Stimulated activated CD4-positive, alpha-beta T cell treated with anti-CD3 and anti-CD28 coated beads, Interleukin-4, amount 100 ng/mL, for 4 hours (primary cell): Measurements from ENCODE around the gene CDK5R2.

ENCODE experiments used
- DNase-seq, 2 experiments: peaks; one replicate each; pipeline ENCODE4 v3.0.0-alpha.2; 2020

Gene CDK5R2

GRCh38 chr2:218990052-218990451, 30.6 kb downstream of the CDK5R2 start:
- no peak for DNase-seq

DNA sequence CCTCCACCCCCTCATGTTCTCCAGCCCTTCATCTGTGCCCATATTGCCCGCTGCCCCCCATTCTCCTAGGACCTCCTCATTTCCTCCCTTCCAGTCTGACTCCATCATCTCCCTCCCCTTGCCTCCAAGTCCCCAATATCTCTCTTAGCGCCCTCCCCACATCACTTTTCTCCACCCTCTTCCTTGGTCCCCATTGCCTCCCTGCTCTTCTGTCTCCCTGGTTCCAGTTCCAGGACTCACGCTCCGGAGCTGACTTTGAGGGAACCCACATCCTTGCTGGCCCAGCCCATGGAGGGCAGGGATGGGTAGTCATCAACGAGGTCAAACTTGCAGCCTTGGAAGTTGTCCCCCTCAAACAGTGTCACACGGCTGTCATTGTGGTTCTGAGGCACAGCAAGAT, 31.1 kb downstream of the CDK5R2 start:
- DNase-seq: no peak

DNA sequence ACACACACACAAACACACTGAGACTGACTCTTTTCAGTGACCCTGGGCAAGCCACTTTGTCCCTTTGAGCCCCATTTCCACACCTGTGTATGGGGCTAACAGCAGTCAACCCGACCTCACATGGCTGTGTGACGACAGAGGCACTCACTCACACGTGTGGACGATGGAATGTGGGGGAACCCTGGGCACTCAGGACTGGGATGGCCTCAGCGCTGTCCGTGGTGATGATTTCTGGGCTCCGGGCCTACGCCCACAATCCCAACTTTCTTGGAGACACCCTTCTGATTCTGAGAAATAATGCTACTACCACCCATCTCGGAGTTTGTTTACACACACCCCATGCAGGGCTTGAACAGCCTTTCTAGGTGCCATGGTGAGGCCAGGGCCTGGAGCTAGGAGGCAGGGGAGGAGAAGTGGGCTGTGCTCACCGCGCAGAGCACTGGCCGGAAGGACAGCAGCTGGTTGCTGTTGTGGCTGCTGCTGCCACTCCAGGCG, 32.3 kb downstream of the CDK5R2 start:
- DNase-seq: no peak

- no peak for DNase-seq
These were observed 32.7 kb downstream of the CDK5R2 start for GRCh38 chr2:218992196-218992595.

GRCh38 chr2:218992703-218993344, 33.4 kb downstream of the CDK5R2 start:
- no peak for DNase-seq

GRCh38 chr2:218993345-218994315, 34.2 kb downstream of the CDK5R2 start, which contains the start of gene CRYBA2:
TSS of gene CRYBA2 (minus strand) at chr2:218993422. CDS start at chr2:218993176, 246 bp downstream.
- DNase-seq: no peak

- no peak for DNase-seq
These were observed 36.1 kb downstream of the CDK5R2 start for GRCh38 chr2:218995561-218995960.

DNA sequence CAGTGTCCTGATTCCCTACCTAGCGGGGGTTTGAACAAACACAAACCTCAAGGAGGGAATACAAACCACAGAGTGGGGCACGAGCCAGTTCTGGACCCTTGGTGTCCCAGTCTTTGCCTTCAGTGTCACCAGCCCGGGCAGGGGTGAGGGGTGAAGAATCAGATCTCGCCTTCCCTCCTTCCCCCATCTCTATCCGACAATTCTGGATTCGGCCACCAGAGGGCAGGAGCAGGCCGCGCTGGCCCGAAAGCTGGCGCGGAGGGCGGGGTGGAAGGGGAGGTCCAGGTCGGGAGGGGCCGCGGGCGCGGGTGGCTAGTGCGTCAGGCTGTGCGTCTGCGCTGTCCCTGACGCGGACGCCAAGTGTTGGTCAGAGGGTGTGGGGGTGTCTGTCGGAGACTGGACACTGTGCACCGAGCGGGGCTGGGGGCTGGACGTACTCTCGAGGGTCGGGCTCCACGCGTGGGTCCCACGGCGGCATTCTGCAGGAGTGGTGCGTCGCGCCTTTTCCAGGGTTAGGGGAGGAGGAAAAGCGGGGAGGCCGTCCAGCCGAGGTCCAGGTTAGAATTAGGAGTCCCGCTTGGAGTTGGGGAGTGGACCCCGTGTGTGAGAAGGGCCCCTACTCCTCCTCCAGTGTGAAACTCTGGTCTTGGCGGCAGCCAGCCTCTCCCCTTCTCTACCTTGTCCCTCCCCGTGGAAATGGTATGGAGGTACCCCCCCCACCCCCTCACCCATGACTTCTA, 36.7 kb downstream of the CDK5R2 start:
- DNase-seq: peak; percentile 63 to 80

- DNase-seq: no peak
These were observed 37.5 kb downstream of the CDK5R2 start for GRCh38 chr2:218996937-218997336.

DNA sequence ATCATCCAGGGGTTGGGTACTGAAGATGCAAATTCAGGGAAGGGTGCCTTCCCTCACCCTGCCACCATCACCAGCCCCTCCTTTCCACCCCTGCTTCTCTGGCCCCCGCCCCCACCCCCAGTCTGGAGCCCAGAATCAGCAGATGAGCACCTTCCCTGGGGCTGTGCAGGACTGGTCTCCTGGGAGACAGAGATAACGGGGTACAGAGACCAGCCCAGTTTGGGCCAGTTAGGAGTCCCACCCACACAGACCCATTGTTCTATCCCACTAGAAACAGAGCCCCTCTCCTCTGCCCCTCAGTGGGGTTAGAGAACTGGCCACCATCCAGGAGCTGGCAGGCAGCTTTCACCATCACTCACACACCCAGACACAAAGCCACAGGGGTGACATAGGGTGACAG, 38.3 kb downstream of the CDK5R2 start:
- no peak for DNase-seq

GRCh38 chr2:218998414-218999002, 39.0 kb downstream of the CDK5R2 start:
- no peak for DNase-seq

DNA sequence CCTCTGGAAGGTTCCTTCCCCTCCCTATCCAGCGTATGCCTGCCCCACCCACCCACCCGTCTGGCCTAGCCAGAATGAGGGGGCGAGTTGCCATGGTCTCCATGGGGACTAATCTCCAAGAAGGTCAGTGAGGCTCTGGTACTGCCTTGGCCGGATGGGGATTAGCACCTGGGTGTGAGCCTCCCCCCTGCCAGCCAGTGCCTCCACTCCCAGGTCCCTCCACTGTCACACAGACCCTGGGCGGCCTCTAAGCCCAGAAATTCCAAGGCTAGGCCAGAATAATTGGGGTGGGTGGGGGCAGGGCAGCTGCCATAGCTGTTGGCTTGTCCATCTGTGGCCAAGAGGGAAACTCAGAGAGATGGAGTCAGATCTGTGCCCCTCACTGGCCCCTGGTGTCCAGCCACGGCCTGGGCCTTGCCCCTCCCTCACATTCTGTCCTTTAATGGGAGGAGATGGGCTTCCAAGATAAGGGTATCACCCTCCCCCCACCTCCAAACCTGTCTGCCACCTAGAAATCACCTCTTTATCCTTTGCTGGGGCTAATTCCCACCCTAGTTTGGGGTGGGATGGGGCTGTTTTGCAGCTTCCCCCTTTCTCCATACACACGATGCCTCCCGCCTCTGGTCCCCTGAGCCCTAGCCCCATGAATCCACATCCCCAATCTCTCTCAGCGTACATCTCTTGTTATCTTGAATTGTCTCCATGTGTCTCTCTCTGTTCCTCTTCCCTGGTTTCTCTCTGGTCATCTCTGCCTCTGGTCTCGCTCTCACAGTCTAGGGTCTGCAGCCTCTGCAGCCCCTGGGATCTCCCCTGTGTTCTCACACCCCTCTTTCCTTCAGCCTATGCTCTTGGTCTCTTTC, 39.8 kb downstream of the CDK5R2 start:
- DNase-seq: no peak

GRCh38 chr2:218999881-219000568, 40.6 kb downstream of the CDK5R2 start:
- DNase-seq: no peak

- no peak for DNase-seq
These were observed 41.1 kb downstream of the CDK5R2 start for GRCh38 chr2:219000569-219000960.

- DNase-seq: no peak
These were observed 41.7 kb downstream of the CDK5R2 start for GRCh38 chr2:219001100-219001576.

DNA sequence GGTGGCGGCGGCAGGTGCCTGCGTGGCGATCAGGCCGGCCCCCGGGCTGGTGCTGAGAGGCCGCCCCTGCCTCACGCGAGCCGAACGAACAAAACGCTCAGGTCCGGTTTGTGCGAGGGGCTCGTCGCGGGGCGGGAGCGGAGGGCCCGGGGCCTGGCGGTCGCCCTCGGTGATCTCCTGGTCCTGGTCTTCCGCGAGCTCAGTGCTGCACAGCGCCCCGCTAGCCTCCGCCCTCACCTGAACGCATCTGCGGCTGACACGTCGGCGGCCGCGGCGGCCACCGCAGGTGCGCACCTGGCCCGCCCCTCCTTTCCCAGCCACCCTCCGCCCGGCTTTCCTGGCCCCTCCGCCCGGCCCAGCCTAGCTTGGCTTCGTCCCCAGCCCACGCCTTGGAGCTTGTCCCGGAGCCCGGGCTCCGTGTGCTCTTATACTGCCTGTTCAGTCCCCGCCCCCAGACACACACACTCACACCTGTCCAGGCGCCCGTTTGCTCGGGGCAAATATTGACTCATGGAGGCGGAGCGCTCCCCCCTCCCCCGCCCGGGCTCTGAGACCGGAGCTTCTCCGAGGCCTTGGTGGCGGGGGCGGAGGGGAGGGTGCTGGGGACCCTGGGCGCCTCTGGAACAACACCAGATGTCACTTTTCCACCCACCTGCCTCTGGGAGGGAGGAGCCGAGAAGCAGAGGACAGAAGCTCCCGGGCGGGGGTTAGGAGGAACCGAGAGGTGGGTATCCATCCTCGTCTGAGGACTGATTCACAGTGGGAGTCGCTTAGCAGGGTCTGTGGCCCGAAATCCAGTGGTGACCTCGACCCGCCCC, 42.3 kb downstream of the CDK5R2 start:
- peak; percentile 48 to 77 for DNase-seq

DNA sequence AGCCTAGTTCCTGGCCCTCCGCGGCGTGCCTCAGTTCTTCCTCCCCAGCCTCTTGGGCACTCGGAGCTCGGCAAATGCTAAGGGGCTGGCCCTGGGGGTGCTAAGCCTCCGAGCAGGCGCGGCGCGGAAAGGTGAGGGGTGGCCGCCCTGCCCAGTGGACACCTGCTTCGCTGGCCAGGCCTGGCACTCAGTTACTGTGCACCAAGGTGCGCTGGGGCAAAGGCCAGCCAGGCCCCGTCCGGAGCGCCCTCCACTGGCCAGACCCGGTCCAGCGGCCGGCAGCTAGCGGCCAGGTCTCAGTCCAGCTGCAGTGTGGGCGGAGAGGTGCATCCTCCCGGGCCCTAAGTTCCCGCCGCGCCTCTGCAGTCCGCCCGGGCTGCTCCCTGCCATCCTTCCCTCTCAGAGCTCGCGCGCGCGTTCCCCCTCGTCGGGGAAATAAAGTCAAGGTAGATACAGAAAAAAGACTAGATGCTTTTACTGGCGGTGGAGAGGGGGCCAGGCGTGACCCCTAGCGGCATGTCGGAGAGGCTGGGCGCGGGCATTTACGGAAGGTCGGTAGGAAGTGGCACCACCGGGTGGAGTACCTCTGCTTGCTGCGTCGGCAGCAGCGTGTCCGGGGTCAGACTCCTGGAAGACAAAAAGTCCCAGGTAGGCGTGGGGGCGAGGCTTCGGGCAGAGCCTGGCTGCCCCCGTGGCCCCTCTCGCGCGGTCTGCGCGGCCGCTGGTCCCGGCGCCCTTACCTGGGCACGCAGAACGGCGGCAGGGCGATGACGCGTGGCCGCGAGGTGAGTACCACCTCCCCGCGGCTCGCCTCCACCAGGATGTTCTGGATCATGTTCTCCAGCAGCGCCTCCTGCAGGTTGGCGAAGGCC, 43.2 kb downstream of the CDK5R2 start:
- DNase-seq: peak; percentile 20 to 41

DNA sequence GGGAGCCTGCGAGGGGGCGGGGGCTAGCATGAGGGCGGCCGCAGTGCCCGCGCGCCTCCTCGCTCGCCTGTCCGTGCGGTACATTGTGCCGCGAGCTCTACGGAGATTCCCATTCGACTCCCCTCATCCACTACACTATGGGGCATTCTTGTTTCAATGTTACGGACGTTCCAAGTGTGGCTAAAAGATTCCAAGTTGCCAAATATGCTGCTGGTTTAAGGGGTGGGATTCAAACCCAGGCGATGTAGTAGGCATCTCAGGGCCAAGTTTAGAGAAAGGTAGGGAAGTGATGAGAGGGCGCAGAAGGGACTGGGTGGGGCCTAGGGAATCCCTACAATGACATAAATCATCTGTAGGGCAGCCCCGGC, 43.8 kb downstream of the CDK5R2 start:
- no peak for DNase-seq

DNA sequence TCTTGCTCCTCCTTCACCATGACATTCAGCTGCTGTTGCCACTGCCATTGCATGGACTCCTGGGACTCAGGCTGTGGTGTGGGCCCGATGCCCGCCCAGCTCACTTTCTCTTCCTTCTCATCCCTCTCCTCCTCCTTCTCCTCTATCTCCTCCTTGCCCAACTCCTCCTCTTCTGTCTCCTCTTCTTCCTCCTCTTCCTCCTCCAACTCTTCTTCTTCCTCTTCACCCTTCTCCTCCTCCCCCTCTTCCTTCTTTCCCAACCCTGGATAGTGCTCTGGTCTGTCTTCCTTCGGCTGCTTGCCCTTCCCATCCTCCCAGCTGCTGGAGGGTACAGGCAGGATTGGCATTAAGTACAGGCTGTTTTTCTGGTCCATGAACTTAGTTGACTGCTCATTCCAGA, 44.5 kb downstream of the CDK5R2 start:
- no peak for DNase-seq
